ENCODE results near the gene PRLR. TPM values are rescaled to one million over a fixed set of nuclear protein-coding genes. Genes with fewer than 3 reads are reported as not detected.

PRLR gene
- total and polyA plus RNA-seq, 4 donors = 3.5 to 44.5 (median 14.3) TPM

- 82% methylated on average over 5 of the region's 5 CpGs for WGBS
- Histone ChIP-seq H3K9me3 (ENCODE audit: control insufficient read depth in 4 of 4, low read length in 3 of 4) (no peaks in the 10 kb centered on the region), H3K27me3 (ENCODE audit: control insufficient read depth in 4 of 4, insufficient read depth in 4 of 4, low read length in 3 of 4) (no peaks in the 10 kb centered on the region), H3K4me3 (ENCODE audit: low read depth in 1 of 3, low read length in 3 of 3) (no peak overlapping the region), H3K9ac (ENCODE audit: low read depth in 1 of 2, low read length in 2 of 2) (no peak overlapping the region), H3K36me3 (ENCODE audit: control insufficient read depth in 4 of 4, insufficient read depth in 3 of 4, low read depth in 1 of 4, low read length in 3 of 4) (no peaks in the 10 kb centered on the region), H3K27ac (ENCODE audit: low read depth in 1 of 2, low read length in 2 of 2) (no peak overlapping the region), H3K4me1 (ENCODE audit: control insufficient read depth in 4 of 4, insufficient read depth in 4 of 4, low read length in 3 of 4) (peaks cover 0 to 3% (median 0%) of the 10 kb centered on the region in 4 donors)
- TF ChIP-seq CTCF (IDR thresholded peaks at IDR 0.05; ENCODE audit: low read depth, low read length, missing input control) (no peak), RAD21 (IDR thresholded peaks at IDR 0.05) (no peak), JUND (IDR thresholded peaks at IDR 0.05) (no peak), FOXA1 (IDR thresholded peaks at IDR 0.05) (no peak), RXRA (IDR thresholded peaks at IDR 0.05) (no peak), HNF4A (conservative IDR thresholded peaks at IDR 0.05) (no peak), EGR1 (IDR thresholded peaks at IDR 0.05; ENCODE audit: low read depth in 2 of 2) (no peak), GABPA (IDR thresholded peaks at IDR 0.05 in 1 of 2, conservative IDR thresholded peaks at IDR 0.05 in 1 of 2) (no peak), YY1 (IDR thresholded peaks at IDR 0.05) (no peak), TAF1 (conservative IDR thresholded peaks at IDR 0.05) (no peak), HNF4G (IDR thresholded peaks at IDR 0.05) (no peak), NR2F2 (IDR thresholded peaks at IDR 0.05) (no peak), REST (IDR thresholded peaks at IDR 0.05) (no peak), FOXA2 (IDR thresholded peaks at IDR 0.05) (no peak), SP1 (IDR thresholded peaks at IDR 0.05) (no peak)
- TF ChIP-seq, protein P1, sequence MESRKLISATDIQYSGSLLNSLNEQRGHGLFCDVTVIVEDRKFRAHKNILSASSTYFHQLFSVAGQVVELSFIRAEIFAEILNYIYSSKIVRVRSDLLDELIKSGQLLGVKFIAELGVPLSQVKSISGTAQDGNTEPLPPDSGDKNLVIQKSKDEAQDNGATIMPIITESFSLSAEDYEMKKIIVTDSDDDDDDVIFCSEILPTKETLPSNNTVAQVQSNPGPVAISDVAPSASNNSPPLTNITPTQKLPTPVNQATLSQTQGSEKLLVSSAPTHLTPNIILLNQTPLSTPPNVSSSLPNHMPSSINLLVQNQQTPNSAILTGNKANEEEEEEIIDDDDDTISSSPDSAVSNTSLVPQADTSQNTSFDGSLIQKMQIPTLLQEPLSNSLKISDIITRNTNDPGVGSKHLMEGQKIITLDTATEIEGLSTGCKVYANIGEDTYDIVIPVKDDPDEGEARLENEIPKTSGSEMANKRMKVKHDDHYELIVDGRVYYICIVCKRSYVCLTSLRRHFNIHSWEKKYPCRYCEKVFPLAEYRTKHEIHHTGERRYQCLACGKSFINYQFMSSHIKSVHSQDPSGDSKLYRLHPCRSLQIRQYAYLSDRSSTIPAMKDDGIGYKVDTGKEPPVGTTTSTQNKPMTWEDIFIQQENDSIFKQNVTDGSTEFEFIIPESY (IDR thresholded peaks at IDR 0.05) = no peak
- TF ChIP-seq, protein P2, sequence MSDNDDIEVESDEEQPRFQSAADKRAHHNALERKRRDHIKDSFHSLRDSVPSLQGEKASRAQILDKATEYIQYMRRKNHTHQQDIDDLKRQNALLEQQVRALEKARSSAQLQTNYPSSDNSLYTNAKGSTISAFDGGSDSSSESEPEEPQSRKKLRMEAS (IDR thresholded peaks at IDR 0.05) = no peak
- TF ChIP-seq, protein P3, sequence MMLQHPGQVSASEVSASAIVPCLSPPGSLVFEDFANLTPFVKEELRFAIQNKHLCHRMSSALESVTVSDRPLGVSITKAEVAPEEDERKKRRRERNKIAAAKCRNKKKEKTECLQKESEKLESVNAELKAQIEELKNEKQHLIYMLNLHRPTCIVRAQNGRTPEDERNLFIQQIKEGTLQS (IDR thresholded peaks at IDR 0.05) = no peak
- DNase-seq (ENCODE audit: low spot score) = no peak
Measured at GRCh38 chr5:35172533-35172932, 57.8 kb downstream of the PRLR start.

Data from liver (tissue), 9 donors.